K562 (cell line): ENCODE data around the gene NPDC1.

ENCODE experiments used
- POLR2A ChIP-seq: fragments of 450-650 bp; conservative IDR thresholded peaks from 2 replicates; pipeline ENCODE4 v1.6.1; 2016
- POLR2AphosphoS5 ChIP-seq: IDR thresholded peaks from 2 replicates; pipeline ENCODE4 v1.6.1; 2011; ENCODE audit warnings: mild to moderate bottlenecking, low read depth, low read length, moderate library complexity; ENCODE audit not compliant: control insufficient read depth, insufficient read depth
- ZFX ChIP-seq: sonication (generic); formaldehyde crosslinking; IDR thresholded peaks from 2 replicates; pipeline ENCODE4 v1.8.0; 2022; ENCODE audit warnings: mild to moderate bottlenecking, missing genetic modification reagents, moderate library complexity

GRCh38 chr9:137053944-137054931 lies 8.3 kb upstream of the NPDC1 start, which contains the start of gene ENTPD2:
- TF ChIP-seq ZFX (CRISPR knock-in tag) (no peak; the same call in 1 of the 2 replicates), POLR2A (no peak), POLR2AphosphoS5 (no peak)
